Ishikawa (cell line): ENCODE measurements around the gene AP1S1.

Experiments used
- CEBPB ChIP-seq: IDR thresholded peaks from 2 replicates; pipeline ENCODE4 v1.6.1; 2012
- CREB1 ChIP-seq: IDR thresholded peaks from 2 replicates; pipeline ENCODE4 v1.6.1; 2012; ENCODE audit warnings: low read depth
- EGR1 ChIP-seq: IDR thresholded peaks from 2 replicates; pipeline ENCODE4 v1.6.1; 2012
- EP300 ChIP-seq: IDR thresholded peaks from 2 replicates; pipeline ENCODE4 v1.6.1; 2012; ENCODE audit warnings: borderline replicate concordance
- FOXM1 ChIP-seq: IDR thresholded peaks from 2 replicates; pipeline ENCODE4 v1.6.1; 2012; ENCODE audit warnings: low read depth, borderline replicate concordance
- NFIC ChIP-seq: IDR thresholded peaks from 2 replicates; pipeline ENCODE4 v1.6.1; 2012
- RAD21 ChIP-seq: IDR thresholded peaks from 2 replicates; pipeline ENCODE4 v1.6.1; 2012; ENCODE audit warnings: low read depth
- REST ChIP-seq: IDR thresholded peaks from 2 replicates; pipeline ENCODE4 v1.6.1; 2012; ENCODE audit warnings: low read depth, mild to moderate bottlenecking
- TAF1 ChIP-seq: IDR thresholded peaks from 2 replicates; pipeline ENCODE4 v1.6.1; 2012; ENCODE audit warnings: low read depth, mild to moderate bottlenecking
- TCF12 ChIP-seq: IDR thresholded peaks from 2 replicates; pipeline ENCODE4 v1.6.1; 2012; ENCODE audit warnings: low read depth
- TEAD4 ChIP-seq: IDR thresholded peaks from 2 replicates; pipeline ENCODE4 v1.6.1; 2012
- USF1 ChIP-seq: IDR thresholded peaks from 2 replicates; pipeline ENCODE4 v1.6.1; 2012
- YY1 ChIP-seq: IDR thresholded peaks from 2 replicates; pipeline ENCODE4 v1.6.1; 2012; ENCODE audit warnings: low read depth
- ZBTB7A ChIP-seq: IDR thresholded peaks from 2 replicates; pipeline ENCODE4 v1.6.1; 2012; ENCODE audit warnings: low read depth
- TF ChIP-seq, protein P1 (sequence below): IDR thresholded peaks from 2 replicates; pipeline ENCODE4 v1.6.1; 2012

AP1S1 gene

GRCh38 chr7:101200504-101200861, 46.2 kb downstream of the AP1S1 start:
- TF ChIP-seq FOXM1 (no peak), USF1 (no peak), CEBPB (no peak), NFIC (no peak)

- no peak for TF ChIP-seq YY1
Observed at GRCh38 chr7:101200862-101201599, 46.8 kb downstream of the AP1S1 start, which contains the start of gene MOGAT3. Gene MOGAT3 (minus strand): TSS chr7:101201036. CDS start chr7:101200854, 182 bp downstream.

DNA sequence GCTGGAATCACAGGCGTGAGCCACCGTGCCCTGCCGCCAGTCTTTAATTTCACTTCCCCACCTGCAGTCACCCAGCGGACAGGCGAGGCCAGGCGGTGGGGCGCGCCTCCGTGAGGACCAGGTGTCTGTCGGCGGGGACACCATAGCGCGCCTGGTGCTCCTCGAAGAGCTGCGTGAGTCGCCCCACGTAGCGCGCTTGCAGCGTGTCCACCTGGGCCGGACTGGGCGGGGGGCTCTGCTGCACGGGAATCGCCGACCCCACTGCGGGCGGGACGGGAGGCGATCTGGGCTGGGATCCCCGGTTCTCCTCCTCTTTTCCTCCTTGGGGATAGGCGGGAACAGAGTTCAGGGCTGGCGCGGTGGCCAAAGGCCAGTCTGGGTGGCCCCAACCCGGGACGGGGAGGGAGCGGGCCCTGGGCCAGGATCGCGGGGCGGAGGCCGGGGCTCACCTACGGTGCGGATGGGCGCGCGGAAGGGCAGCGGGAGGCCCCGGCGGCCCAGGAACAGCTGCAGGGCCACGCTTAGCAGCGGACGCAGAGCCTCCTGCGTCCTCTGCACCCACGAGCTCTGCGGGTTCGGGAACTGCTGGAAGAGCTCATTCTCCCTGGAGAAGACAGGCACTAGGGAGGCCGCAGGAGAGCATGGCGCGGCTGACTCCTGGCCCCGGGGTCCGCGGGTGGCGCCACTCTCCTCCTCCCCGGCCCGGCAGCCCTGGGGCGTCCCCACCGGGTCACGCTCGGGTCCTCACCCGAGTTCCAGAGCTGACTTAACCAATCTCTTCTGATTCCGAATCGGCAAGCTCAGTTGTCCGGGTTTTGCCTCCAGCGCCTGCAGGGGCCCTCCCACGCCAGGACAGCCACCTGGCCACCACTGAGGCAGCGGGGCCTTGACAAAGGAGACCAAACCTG, 47.7 kb downstream of the AP1S1 start:
- TF ChIP-seq TCF12 (no peak), YY1 (no peak), NFIC (no peak), EGR1 (no peak), TEAD4 (no peak), CREB1 (no peak), USF1 (no peak), ZBTB7A (no peak), REST (no peak), CEBPB (no peak), FOXM1 (no peak), RAD21 (no peak), EP300 (no peak), TAF1 (no peak)
- TF ChIP-seq, protein P1, sequence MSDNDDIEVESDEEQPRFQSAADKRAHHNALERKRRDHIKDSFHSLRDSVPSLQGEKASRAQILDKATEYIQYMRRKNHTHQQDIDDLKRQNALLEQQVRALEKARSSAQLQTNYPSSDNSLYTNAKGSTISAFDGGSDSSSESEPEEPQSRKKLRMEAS = no peak

DNA sequence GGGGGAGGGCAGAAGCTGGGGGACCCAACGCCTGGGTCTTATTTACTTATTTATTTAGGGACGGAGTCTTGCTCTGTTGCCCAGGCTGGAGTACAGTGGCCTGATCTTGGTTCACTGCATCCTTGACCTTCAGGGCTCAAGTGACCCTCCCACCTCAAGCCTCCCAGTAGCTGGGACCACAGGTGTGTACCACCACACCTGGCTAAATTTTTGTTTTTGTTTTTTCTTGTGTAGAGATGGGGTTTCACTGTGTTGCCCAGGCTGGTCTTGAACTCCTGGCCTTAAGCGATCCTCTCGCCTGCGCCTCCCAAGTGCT, 48.3 kb downstream of the AP1S1 start:
- TF ChIP-seq, protein P1 = no peak
- TF ChIP-seq TAF1 = no peak
- TF ChIP-seq TEAD4 = no peak
- no peak for TF ChIP-seq FOXM1
- TF ChIP-seq CREB1 = no peak
- no peak for TF ChIP-seq CEBPB
- no peak for TF ChIP-seq USF1
- TF ChIP-seq EGR1 = no peak
- TF ChIP-seq RAD21 = no peak

DNA sequence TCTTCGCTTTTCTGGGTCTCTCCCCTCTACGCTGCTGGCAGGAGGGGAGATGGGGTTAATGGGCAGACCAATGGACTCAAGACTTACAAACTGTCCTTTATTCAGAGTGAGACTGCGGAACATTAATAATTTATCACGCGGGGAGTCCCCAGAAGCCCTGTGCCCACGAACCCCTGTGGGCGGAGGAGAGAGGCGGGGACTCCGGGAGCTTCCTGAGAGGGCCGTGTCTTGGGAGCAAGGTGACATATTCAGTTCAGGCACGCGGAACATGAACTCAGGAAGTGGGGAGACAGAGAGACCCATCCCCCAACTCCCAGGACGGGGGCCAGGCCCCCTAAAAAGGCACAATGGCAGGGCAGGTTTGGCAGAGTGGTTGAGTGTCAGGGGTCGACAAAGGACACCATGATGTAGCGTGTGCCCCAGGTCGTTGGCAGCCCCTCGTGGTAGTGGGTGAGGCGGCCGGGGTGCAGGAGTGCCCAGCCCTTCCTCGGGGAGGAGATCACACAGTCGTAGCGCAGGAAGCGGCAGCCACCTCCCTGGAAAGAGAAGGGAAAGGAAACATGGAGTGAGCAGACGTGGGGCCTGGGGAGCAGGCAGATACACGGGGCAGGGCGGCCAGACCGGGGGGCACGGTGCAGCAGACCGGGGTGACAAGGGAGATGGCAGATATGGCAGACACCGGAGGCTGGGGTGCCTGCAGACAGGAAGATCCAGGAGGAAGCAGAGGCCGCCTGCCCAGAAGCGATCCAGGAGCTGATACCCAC, 51.8 kb downstream of the AP1S1 start:
- TF ChIP-seq EGR1 = no peak
- TF ChIP-seq REST = no peak
- TF ChIP-seq TAF1 = no peak
- TF ChIP-seq FOXM1 = no peak
- no peak for TF ChIP-seq ZBTB7A
